ENCODE measurements around the gene F2RL1. TPM values are rescaled to one million over a fixed set of nuclear protein-coding genes. Genes with fewer than 3 reads are reported as not detected.

The F2RL1 gene
- total and polyA plus RNA-seq, 2 of the 8 experiments (the other 6 are each of a cell fraction or from before 2014, with no cell fraction given) = 23.2 to 26.6 TPM

- Histone ChIP-seq H3K14ac (ENCODE audit: insufficient read length) (no peak overlapping the region), H3K23me2 (ENCODE audit: low read depth, low read length) (peaks cover 14% of the 10 kb centered on the region), H4K5ac (ENCODE audit: insufficient read length, low read depth, low read length) (no peak overlapping the region), H3K4me3 (ENCODE audit: extremely low read depth in 1 of 4, insufficient read depth in 2 of 4, low read depth in 3 of 4, low read length in 4 of 4) (peak overlapping the region in 2 of 4 experiments; percentile 73 to 79; a peak in 4 of 8 replicates), H2BK120ac (replicated peaks; ENCODE audit: low read depth, low read length) (no peak overlapping the region), H3K27me3 (replicated peaks in 1 of 4; ENCODE audit: control insufficient read depth in 3 of 4, extremely low read depth in 1 of 4, insufficient read depth in 3 of 4, low read length in 3 of 4) (peaks cover 0 to 5% (median 4%) of the 10 kb centered on the region in 4 experiments; a peak in 2 of 7 replicates), H2BK20ac (ENCODE audit: low read length) (no peak overlapping the region), H3K36me3 (ENCODE audit: control insufficient read depth in 2 of 4, insufficient read depth in 4 of 4, low read length in 3 of 4) (no peaks in the 10 kb centered on the region), H2BK15ac (ENCODE audit: low read length) (no peak overlapping the region), H2BK5ac (ENCODE audit: low read depth, low read length) (no peak overlapping the region), H2AK5ac (ENCODE audit: low read depth, low read length) (no peak overlapping the region), H3K9ac (replicated peaks in 1 of 4; ENCODE audit: extremely low read depth in 1 of 4, low read depth in 3 of 4, low read length in 3 of 4) (0 out of 7 replicates have a peak overlapping the region, but pooled peaks of 1 of the 4 experiments have one; percentile 18), H4K91ac (replicated peaks; ENCODE audit: insufficient read length, low read length) (no peak overlapping the region), H3K23ac (ENCODE audit: insufficient read length) (no peak overlapping the region), H4K20me1 (replicated peaks in 1 of 2; ENCODE audit: control insufficient read depth in 1 of 2, insufficient read depth in 2 of 2, low read length in 2 of 2) (peaks cover 0 to 1% of the 10 kb centered on the region in 2 experiments), H3K27ac (ENCODE audit: low read depth, low read length) (no peak overlapping the region), H3K56ac (replicated peaks; ENCODE audit: insufficient read length, low read depth, low read length) (no peak overlapping the region), H3K18ac (ENCODE audit: extremely low read depth, low read length) (no peak overlapping the region), H2AFZ (ENCODE audit: low read length) (no peak overlapping the region), H3K9me3 (ENCODE audit: insufficient read depth in 2 of 2, low read depth in 1 of 2, low read length in 1 of 2) (no peaks in the 10 kb centered on the region), H3K4me1 (replicated peaks in 1 of 4; ENCODE audit: control insufficient read depth in 3 of 4, insufficient read depth in 4 of 4, low read length in 3 of 4) (peaks cover 0 to 16% (median 8%) of the 10 kb centered on the region in 4 experiments; a peak in 5 of 7 replicates), H4K8ac (ENCODE audit: extremely low read depth, insufficient read depth, low read length) (no peak overlapping the region), H2BK12ac (ENCODE audit: low read depth, low read length) (no peak overlapping the region), H3K4me2 (ENCODE audit: insufficient read depth in 1 of 2, low read depth in 2 of 2, low read length in 2 of 2) (peak overlapping the region; percentile 83 to 87; a peak in 3 of 4 replicates), H3K79me1 (ENCODE audit: low read depth, low read length) (no peaks in the 10 kb centered on the region), H3K79me2 (ENCODE audit: control insufficient read depth in 1 of 2, insufficient read depth in 2 of 2, low read length in 2 of 2) (peaks cover 0 to 56% of the 10 kb centered on the region in 2 experiments; a peak in 3 of 4 replicates), H3K4ac (replicated peaks; ENCODE audit: insufficient read length, low read depth, low read length) (no peak overlapping the region)
- DNase-seq (ENCODE audit: low read depth in 1 of 2, low spot score in 2 of 2) = no peak
- CTCF ChIA-PET (ENCODE audit: partially characterized antibody) = interaction anchor here (0.8 to 4.6 kb wide), 4 partner anchors 14 to 111 kb away, joined by 3 to 28 read pairs (median 4); no protein-coding TSS in a partner anchor
- FAIRE-seq = no peak
- TF ChIP-seq, protein P1, sequence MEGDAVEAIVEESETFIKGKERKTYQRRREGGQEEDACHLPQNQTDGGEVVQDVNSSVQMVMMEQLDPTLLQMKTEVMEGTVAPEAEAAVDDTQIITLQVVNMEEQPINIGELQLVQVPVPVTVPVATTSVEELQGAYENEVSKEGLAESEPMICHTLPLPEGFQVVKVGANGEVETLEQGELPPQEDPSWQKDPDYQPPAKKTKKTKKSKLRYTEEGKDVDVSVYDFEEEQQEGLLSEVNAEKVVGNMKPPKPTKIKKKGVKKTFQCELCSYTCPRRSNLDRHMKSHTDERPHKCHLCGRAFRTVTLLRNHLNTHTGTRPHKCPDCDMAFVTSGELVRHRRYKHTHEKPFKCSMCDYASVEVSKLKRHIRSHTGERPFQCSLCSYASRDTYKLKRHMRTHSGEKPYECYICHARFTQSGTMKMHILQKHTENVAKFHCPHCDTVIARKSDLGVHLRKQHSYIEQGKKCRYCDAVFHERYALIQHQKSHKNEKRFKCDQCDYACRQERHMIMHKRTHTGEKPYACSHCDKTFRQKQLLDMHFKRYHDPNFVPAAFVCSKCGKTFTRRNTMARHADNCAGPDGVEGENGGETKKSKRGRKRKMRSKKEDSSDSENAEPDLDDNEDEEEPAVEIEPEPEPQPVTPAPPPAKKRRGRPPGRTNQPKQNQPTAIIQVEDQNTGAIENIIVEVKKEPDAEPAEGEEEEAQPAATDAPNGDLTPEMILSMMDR (IDR thresholded peaks at IDR 0.05; ENCODE audit: control extremely low read depth in 1 of 3, insufficient read depth in 1 of 3, low read depth in 1 of 3, low read length in 3 of 3) = peak in 1 of 3 experiments; percentile 7; a peak in 1 of 4 replicates
- TF ChIP-seq JUN (IDR thresholded peaks at IDR 0.05; ENCODE audit: low read depth, low read length) (no peak), JUND (IDR thresholded peaks at IDR 0.05; ENCODE audit: low read length) (no peak), TAF7 (optimal IDR thresholded peaks at IDR 0.05; ENCODE audit: borderline replicate concordance, low read depth, low read length) (no peak)
- WGBS, 2 experiments (ENCODE audit: extremely low coverage in 1 of 2, insufficient coverage in 1 of 2, insufficient read length in 1 of 2, insufficient replicate concordance in 2 of 2, low coverage in 1 of 2, low lambda C conversion rate in 2 of 2, missing lambda C conversion rate in 1 of 2) = 74% methylated on average over 4 of the region's 4 CpGs; no CpG with 5 or more reads in 1 of the 2 experiments
- POLR2A ChIA-PET (ENCODE audit: partially characterized antibody) = interaction anchor here (0.6 to 6.9 kb wide), 2 partner anchors 15 to 216 kb away, joined by 3 to 131 read pairs; no protein-coding TSS in a partner anchor
These were observed 2.3 kb downstream of the F2RL1 start for GRCh38 chr5:76821136-76821535.
